HepG2 (cell line): ENCODE measurements around the gene NKD1. TPM values are rescaled to one million over a fixed set of nuclear protein-coding genes. Genes with fewer than 3 reads are reported as not detected.

Experiments
- ATAC-seq: fragments of 200-7000 bp; cut with Tn5 transposase; 3 replicates; pipeline ENCODE4 v1.9.1; 2020; ENCODE audit warnings: mild to moderate bottlenecking, moderate library complexity
- BruUV-seq: library from RNA; stranded (reverse); fragments of 400-500 nt; replicated peaks from 2 replicates; lab custom pipeline; 2021; lab: Mats Ljungman, UMichigan
- CTCF ChIA-PET: fragments of 300-600 bp; formaldehyde crosslinking; extraction: SDS; loops from one replicate; lab custom pipeline; 2021; ENCODE audit warnings: low total read pairs, inconsistent platforms, low intra/inter-chr PET ratio; lab: Yijun Ruan, JAX
- POLR2A ChIA-PET: fragments of 350-600 bp; sonication (Branson Sonifier 250); formaldehyde crosslinking; loops from one replicate; lab custom pipeline; 2020; ENCODE audit warnings: antibody characterized with exemption, inconsistent platforms; lab: Yijun Ruan, JAX
- DNase-seq: peaks from one replicate; pipeline ENCODE4 v3.0.0-alpha.2; 2015; ENCODE audit warnings: low spot score
- FAIRE-seq: peaks from 3 replicates; lab custom pipeline; 2011; peaks lifted over from hg19 to GRCh38; lab: Jason Lieb, UNC
- H2AFZ ChIP-seq: one replicate; pipeline ENCODE4 v1.6.1; 2011; ENCODE audit warnings: low read length, inconsistent platforms
- H3K27ac ChIP-seq: fragments of 300-600 bp; 3 replicates; pipeline ENCODE4 v1.8.0; 2011; ENCODE audit warnings: mixed run types, mild to moderate bottlenecking, mixed read lengths, low read length, inconsistent platforms; ENCODE audit not compliant: insufficient read depth; ENCODE audit errors: extremely low read length
- H3K27me3 ChIP-seq, 2 experiments: fragments of 200-600 bp in 1 of 2; 2 replicates in 1 of 2; 3 replicates in 1 of 2; pipeline versions ENCODE4 v1.6.0 to v1.8.0; 2011; ENCODE audit warnings: low read length in 2 of 2, mild to moderate bottlenecking in 2 of 2, moderate library complexity in 2 of 2, inconsistent platforms in 1 of 2; ENCODE audit not compliant: insufficient read depth in 2 of 2, control insufficient read depth in 1 of 2
- H3K36me3 ChIP-seq, 2 experiments: fragments of 200-600 bp in 1 of 2; replicated peaks in 1 of 2; 2 replicates in 1 of 2; 3 replicates in 1 of 2; pipeline versions ENCODE4 v1.5.1 to v1.8.0; 2011; ENCODE audit warnings: low read length in 2 of 2, inconsistent platforms in 1 of 2; ENCODE audit not compliant: insufficient read depth in 2 of 2, control insufficient read depth in 1 of 2
- H3K4me1 ChIP-seq: 2 replicates; pipeline ENCODE4 v1.5.1; 2012; ENCODE audit warnings: low read length, inconsistent platforms; ENCODE audit not compliant: insufficient read depth
- H3K4me2 ChIP-seq: 2 replicates; pipeline ENCODE4 v1.6.0; 2011; ENCODE audit warnings: low read depth, low read length, inconsistent platforms
- H3K4me3 ChIP-seq, 3 experiments: fragments of 200-600 bp in 1 of 3; sonication (generic), shearing (Covaris generic) in 1 of 3; replicated peaks in 1 of 3; 2 replicates each; pipeline ENCODE4 v1.5.1; 2011 to 2016; ENCODE audit warnings: low read length in 3 of 3, inconsistent platforms in 2 of 3, low read depth in 2 of 3, mild to moderate bottlenecking in 2 of 3, control low read depth in 1 of 3, mixed read lengths in 1 of 3; ENCODE audit not compliant: insufficient read depth in 1 of 3
- H3K79me2 ChIP-seq: one replicate; pipeline ENCODE4 v1.6.1; 2011; ENCODE audit warnings: low read length, inconsistent platforms; ENCODE audit not compliant: insufficient read depth
- H3K9ac ChIP-seq: 2 replicates; pipeline ENCODE4 v1.6.0; 2011; ENCODE audit warnings: mild to moderate bottlenecking, low read depth, low read length, inconsistent platforms; ENCODE audit not compliant: insufficient read depth
- H3K9me3 ChIP-seq: 2 replicates; pipeline ENCODE4 v1.5.1; 2012; ENCODE audit warnings: mild to moderate bottlenecking, low read length
- H4K20me1 ChIP-seq: 2 replicates; pipeline ENCODE4 v1.6.0; 2011; ENCODE audit warnings: inconsistent platforms, mild to moderate bottlenecking, low read length, moderate library complexity; ENCODE audit not compliant: insufficient read depth
- EP300 ChIP-seq, 3 experiments: sonication (generic) in 1 of 3; formaldehyde crosslinking in 1 of 3; IDR thresholded peaks; 2 replicates each; pipeline versions ENCODE4 v1.5.1 to v1.6.1; 2011 to 2020; ENCODE audit warnings: low read depth in 2 of 3, low read length in 2 of 3, borderline replicate concordance in 1 of 3, improper control_type of control experiment in 1 of 3, mild to moderate bottlenecking in 1 of 3, missing genetic modification reagents in 1 of 3, moderate library complexity in 1 of 3
- FOXK1 ChIP-seq: sonication (generic); formaldehyde crosslinking; IDR thresholded peaks from 2 replicates; pipeline ENCODE4 v1.4.0; 2020; ENCODE audit warnings: low read depth, missing genetic modification reagents, borderline replicate concordance
- POGZ ChIP-seq: sonication (generic); formaldehyde crosslinking; IDR thresholded peaks from 2 replicates; pipeline ENCODE4 v1.4.0; 2020; ENCODE audit warnings: mild to moderate bottlenecking, missing genetic modification reagents
- POLR2A ChIP-seq, 2 experiments: IDR thresholded peaks; 2 replicates each; pipeline ENCODE4 v1.6.1; 2011; ENCODE audit warnings: low read depth in 2 of 2, low read length in 2 of 2, mild to moderate bottlenecking in 1 of 2, moderate library complexity in 1 of 2; ENCODE audit not compliant: insufficient read depth in 1 of 2
- POLR2G ChIP-seq: fragments of 200-400 bp; formaldehyde crosslinking; IDR thresholded peaks from 2 replicates; pipeline ENCODE4 v1.6.1; 2018; ENCODE audit warnings: mild to moderate bottlenecking, low read depth, low read length, moderate library complexity
- SPEN ChIP-seq: sonication (generic); formaldehyde crosslinking; IDR thresholded peaks from 2 replicates; pipeline ENCODE4 v1.5.1; 2020; ENCODE audit warnings: low read depth, mild to moderate bottlenecking, missing genetic modification reagents
- ZBED4 ChIP-seq: sonication (generic); formaldehyde crosslinking; IDR thresholded peaks from 2 replicates; pipeline ENCODE4 v1.4.0; 2020; ENCODE audit warnings: missing genetic modification reagents, borderline replicate concordance
- ZNF207 ChIP-seq: fragments of 450-650 bp; IDR thresholded peaks from 2 replicates; pipeline ENCODE4 v1.6.1; 2016; ENCODE audit warnings: antibody characterized with exemption, borderline replicate concordance
- ZNF296 ChIP-seq: sonication (generic); formaldehyde crosslinking; conservative IDR thresholded peaks from 2 replicates; pipeline ENCODE4 v1.5.0; 2020; ENCODE audit warnings: mild to moderate bottlenecking, missing genetic modification reagents
- ZNF343 ChIP-seq: sonication (generic); formaldehyde crosslinking; IDR thresholded peaks from 2 replicates; pipeline ENCODE4 v1.4.0; 2020; ENCODE audit warnings: mild to moderate bottlenecking, missing genetic modification reagents
- ZNF766 ChIP-seq: sonication (generic); formaldehyde crosslinking; IDR thresholded peaks from 2 replicates; pipeline ENCODE4 v1.5.0; 2020; ENCODE audit warnings: missing genetic modification reagents, borderline replicate concordance
- whole genome bisulfite sequencing: methylation state at CpG from one replicate; pipeline ENCODE4 v1.1.6; 2017; ENCODE audit warnings: low lambda C conversion rate; 5-methylcytosine and 5-hydroxymethylcytosine counted together
- in situ Hi-C: cut with HindIII; loops from 2 replicates; pipeline ENCODE4 v1.10.0; 2017; ENCODE audit warnings: low pct_unique_long_range_greater_than_20kb; ENCODE audit not compliant: extremely low pct_ligation_motif_present
- intact Hi-C: fragments of 100-400 bp; cut with micrococcal nuclease; formaldehyde crosslinking; loops from one replicate; pipeline ENCODE4 v1.10.0; 2022; ENCODE audit not compliant: unreplicated experiment
- polyA plus RNA-seq, 8 experiments: library from polyadenylated mRNA; depleted of rRNA in 3 of 8; stranded (reverse) in 7 of 8; unstranded in 1 of 8; fragments of >200 nt; fragmentation: Illumina TruSeq in 4 of 8; extraction: Trizol in 4 of 8; gene quantifications; 2 replicates each; pipeline versions ENCODE4 v1.2.1 to v1.2.3, GENCODE V29; 2011 to 2016; ENCODE audit warnings: low read depth in 4 of 8, missing spikeins in 1 of 8, mixed read lengths in 1 of 8; ENCODE audit not compliant: insufficient read depth in 1 of 8
- total RNA-seq, 5 experiments: library from RNA; depleted of rRNA; stranded (reverse); fragments of >200 nt; fragmentation: Illumina TruSeq; extraction: Trizol; gene quantifications; 2 replicates each; pipeline ENCODE4 v1.2.3, GENCODE V29; 2016; ENCODE audit warnings: low read depth in 1 of 5
- TF ChIP-seq, protein P1 (sequence below): sonication (generic); formaldehyde crosslinking; IDR thresholded peaks from 2 replicates; pipeline ENCODE4 v1.4.0; 2020; ENCODE audit warnings: missing genetic modification reagents, mild to moderate bottlenecking, borderline replicate concordance
- TF ChIP-seq, protein P2 (sequence below): IDR thresholded peaks from 2 replicates; pipeline ENCODE4 v1.6.1; 2016; ENCODE audit warnings: missing compliant biosample characterization, missing genetic modification reagents, borderline replicate concordance

NKD1 gene
- total and polyA plus RNA-seq, 2 of the 13 experiments (the other 11 are each of a cell fraction or from before 2014, with no cell fraction given) = 70.4 to 121 TPM

GRCh38 chr16:50560903-50561863, 13.0 kb downstream of the NKD1 start:
- H3K4me2 ChIP-seq = no peak overlapping the region
- POLR2A ChIA-PET = interaction anchor here (1.0 to 4.7 kb wide), 5 partner anchors 11 to 93 kb away, joined by 3 to 31 read pairs (median 3); partner anchors contain the start of gene NKD1
- TF ChIP-seq POLR2A (IDR thresholded peaks at IDR 0.05; ENCODE audit: insufficient read depth in 1 of 2, low read depth in 2 of 2, low read length in 2 of 2) = 0 out of 4 replicates have a peak, but pooled peaks of 1 of the 2 experiments have one; percentile 49
- TF ChIP-seq POGZ (CRISPR knock-in tag) = no peak
- 0 out of 4 replicates have a peak, but pooled peaks of 1 of the 2 experiments have one; percentile 14 for TF ChIP-seq EP300 (IDR thresholded peaks at IDR 0.05; ENCODE audit: low read depth in 2 of 2, low read length in 2 of 2)
- TF ChIP-seq EP300 (CRISPR knock-in tag; IDR thresholded peaks at IDR 0.05; ENCODE audit: borderline replicate concordance) = no peak
- no peak for TF ChIP-seq ZNF296 (CRISPR knock-in tag)
- TF ChIP-seq ZBED4 (CRISPR knock-in tag) = no peak
- no peak for TF ChIP-seq SPEN
- TF ChIP-seq, protein P1, sequence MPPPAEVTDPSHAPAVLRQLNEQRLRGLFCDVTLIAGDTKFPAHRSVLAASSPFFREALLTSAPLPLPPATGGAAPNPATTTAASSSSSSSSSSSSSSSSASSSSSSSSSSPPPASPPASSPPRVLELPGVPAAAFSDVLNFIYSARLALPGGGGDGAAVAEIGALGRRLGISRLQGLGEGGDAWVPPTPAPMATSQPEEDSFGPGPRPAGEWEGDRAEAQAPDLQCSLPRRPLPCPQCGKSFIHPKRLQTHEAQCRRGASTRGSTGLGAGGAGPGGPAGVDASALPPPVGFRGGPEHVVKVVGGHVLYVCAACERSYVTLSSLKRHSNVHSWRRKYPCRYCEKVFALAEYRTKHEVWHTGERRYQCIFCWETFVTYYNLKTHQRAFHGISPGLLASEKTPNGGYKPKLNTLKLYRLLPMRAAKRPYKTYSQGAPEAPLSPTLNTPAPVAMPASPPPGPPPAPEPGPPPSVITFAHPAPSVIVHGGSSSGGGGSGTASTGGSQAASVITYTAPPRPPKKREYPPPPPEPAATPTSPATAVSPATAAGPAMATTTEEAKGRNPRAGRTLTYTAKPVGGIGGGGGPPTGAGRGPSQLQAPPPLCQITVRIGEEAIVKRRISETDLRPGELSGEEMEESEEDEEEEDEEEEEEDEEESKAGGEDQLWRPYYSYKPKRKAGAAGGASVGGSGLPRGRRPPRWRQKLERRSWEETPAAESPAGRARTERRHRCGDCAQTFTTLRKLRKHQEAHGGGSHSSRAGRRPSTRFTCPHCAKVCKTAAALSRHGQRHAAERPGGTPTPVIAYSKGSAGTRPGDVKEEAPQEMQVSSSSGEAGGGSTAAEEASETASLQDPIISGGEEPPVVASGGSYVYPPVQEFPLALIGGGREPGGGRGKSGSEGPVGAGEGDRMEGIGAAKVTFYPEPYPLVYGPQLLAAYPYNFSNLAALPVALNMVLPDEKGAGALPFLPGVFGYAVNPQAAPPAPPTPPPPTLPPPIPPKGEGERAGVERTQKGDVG = 0 out of 2 replicates have a peak, but pooled peaks have one; percentile 39
- TF ChIP-seq ZNF343 (CRISPR knock-in tag) = no peak
- TF ChIP-seq FOXK1 (CRISPR knock-in tag) = no peak
- peak; percentile 49 for TF ChIP-seq POLR2G
- no peak for TF ChIP-seq ZNF207
- TF ChIP-seq, protein P2, sequence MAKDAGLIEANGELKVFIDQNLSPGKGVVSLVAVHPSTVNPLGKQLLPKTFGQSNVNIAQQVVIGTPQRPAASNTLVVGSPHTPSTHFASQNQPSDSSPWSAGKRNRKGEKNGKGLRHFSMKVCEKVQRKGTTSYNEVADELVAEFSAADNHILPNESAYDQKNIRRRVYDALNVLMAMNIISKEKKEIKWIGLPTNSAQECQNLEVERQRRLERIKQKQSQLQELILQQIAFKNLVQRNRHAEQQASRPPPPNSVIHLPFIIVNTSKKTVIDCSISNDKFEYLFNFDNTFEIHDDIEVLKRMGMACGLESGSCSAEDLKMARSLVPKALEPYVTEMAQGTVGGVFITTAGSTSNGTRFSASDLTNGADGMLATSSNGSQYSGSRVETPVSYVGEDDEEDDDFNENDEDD (CRISPR knock-in tag) = 0 out of 2 replicates have a peak, but pooled peaks have one; percentile 11
- 0 out of 2 replicates have a peak, but pooled peaks have one; percentile 43 for TF ChIP-seq ZNF766

More at GRCh38 chr16:50560903-50561863, 13.0 kb downstream of the NKD1 start:
- WGBS = 98% methylated on average over 4 of the region's 4 CpGs
- Histone ChIP-seq H3K9me3 (no peaks in the 10 kb centered on the region), H3K4me3 (no peak overlapping the region), H4K20me1 (peaks cover 99% of the 10 kb centered on the region), H3K9ac (no peak overlapping the region), H3K4me1 (peaks cover 91% of the 10 kb centered on the region), H3K36me3 (peaks cover 67 to 93% of the 10 kb centered on the region in 2 experiments), H2AFZ (no peak overlapping the region), H3K79me2 (peaks cover 96% of the 10 kb centered on the region), H3K27me3 (no peaks in the 10 kb centered on the region), H3K27ac (peak overlapping the region; percentile 33)
- intact Hi-C loops = no loop called here
- peak; percentile 48 for FAIRE-seq
- in situ Hi-C loops = no loop called here
- peak; percentile 28 for ATAC-seq
- CTCF ChIA-PET = no interaction called here
- BruUV-seq = no TSS peak
- DNase-seq = peak; percentile 61
